ENCODE results near the gene ZNF627.

ZNF627 gene

DNA sequence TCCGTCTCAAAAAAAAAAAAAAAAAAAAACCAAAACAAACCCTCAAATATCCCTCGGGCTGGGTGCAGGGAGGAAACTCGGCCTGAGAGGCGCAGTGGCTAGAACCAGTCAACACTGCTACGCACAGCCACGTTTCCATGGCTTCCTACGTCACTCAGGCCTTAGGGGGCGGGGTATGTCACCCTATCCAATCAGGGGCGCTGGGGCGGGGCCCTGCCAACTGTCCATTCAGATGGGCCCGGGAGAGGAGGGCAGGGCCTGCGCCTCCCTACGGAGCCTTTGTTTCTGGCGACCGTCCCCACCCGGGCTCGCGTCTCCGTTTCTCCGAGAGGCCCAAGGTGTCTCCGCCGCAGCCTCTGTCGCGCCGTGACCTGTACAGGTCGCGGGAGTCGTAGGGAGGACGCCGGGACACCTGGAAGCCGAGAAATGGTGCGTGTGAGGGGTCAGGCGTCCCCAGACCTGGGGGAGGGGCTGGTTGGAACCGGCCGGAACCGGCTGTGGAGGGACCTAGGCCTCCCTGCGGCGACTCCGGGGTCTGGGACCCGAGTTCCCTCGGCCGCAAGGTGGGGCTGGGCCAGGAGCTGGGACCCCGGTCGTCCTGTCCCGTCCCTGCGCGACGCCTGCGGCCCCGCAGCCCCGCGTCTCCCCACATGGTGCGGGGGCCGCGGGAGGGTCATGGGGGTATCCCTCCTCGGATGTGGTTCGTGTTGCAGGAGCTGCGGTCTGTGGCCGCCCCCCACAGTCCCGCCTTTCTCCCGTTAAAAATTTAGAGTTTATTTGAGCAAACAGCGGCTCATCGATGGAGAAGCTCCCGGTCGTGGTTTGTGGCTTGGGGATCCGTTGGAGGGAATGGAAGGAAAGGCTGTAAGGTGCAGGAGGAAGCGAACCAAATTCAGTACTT lies at the start of gene ZNF627:
Gene ZNF627 (plus strand): TSS at position 282 of the 901 bp plus-strand sequence. CDS start 145 bp downstream, at position 427.
- Histone ChIP-seq H3K36me3 (ENCODE audit: control insufficient read depth, insufficient read depth, low read length) (no peaks in the 10 kb centered on the region), H3K27ac (ENCODE audit: low read depth, low read length) (peak within 1 kb of the TSS; percentile 98), H3K4me3 (ENCODE audit: low read length) (peak within 1 kb of the TSS; percentile 99), H3K27me3 (ENCODE audit: control insufficient read depth, insufficient read depth, low read length) (no peaks in the 10 kb centered on the region), H3K4me1 (ENCODE audit: control insufficient read depth, insufficient read depth, low read length) (peaks cover 4% of the 10 kb centered on the region), H3K9ac (ENCODE audit: low read length) (peak within 1 kb of the TSS; percentile 99)

DNA sequence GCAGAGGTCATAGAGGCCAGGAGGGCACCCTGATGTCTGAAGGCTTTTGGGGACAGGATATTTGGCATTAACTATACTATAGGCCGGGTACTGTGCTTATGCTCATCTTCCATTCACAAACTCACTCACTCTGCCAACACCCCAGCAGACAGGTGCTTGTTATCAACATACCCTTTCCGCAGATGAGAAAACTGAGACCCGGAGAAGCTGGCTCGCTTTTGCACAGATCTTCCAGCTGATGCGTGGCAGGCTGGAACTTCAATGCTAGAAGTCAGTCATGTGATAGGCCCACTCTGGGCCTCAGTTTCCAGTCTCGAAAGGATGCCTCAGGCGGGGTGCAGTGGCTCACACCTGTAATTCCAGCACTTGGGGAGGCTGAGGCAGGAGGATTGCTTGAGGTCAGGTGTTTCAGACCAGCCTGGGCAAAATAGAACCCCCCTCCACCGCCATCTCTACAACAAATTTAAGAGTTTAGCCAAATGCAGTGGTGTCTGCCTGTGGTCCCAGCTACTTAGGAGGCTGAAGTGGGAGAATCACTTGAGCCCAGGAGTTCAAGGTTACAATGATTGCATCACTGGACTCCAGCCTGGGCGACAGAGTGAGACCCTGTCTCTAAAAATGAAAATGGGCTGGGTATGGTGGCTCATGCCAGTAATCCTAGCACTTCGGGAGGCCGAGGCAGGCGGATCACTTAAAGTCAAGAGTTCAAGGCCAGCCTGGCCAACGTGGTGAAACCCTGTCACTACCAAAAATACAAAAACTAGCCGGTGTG lies 49.2 kb upstream of the ZNF627 start:
- Histone ChIP-seq H3K27ac (ENCODE audit: low read depth, low read length) (peak overlapping the region; percentile 7), H3K4me1 (ENCODE audit: control insufficient read depth, insufficient read depth, low read length) (peaks cover 20% of the 10 kb centered on the region), H3K36me3 (ENCODE audit: control insufficient read depth, insufficient read depth, low read length) (peaks cover 9% of the 10 kb centered on the region), H3K27me3 (ENCODE audit: control insufficient read depth, insufficient read depth, low read length) (no peaks in the 10 kb centered on the region), H3K9ac (ENCODE audit: low read length) (no peak overlapping the region), H3K4me3 (ENCODE audit: low read length) (no peak overlapping the region)

DNA sequence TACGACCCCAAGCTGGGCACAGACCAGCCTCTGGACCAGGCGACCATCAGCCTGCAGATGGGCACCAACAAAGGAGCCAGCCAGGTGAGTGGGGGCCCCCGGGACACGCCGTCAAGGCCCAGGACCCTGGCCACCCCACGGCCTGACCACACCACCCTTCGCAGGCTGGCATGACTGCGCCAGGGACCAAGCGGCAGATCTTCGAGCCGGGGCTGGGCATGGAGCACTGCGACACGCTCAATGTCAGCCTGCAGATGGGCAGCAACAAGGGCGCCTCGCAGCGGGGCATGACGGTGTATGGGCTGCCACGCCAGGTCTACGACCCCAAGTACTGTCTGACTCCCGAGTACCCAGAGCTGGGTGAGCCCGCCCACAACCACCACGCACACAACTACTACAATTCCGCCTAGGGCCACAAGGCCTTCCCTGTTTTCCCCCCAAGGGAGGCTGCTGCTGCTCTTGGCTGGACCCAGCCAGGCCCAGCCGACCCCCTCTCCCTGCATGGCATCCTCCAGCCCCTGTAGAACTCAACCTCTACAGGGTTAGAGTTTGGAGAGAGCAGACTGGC lies 47.8 kb upstream of the ZNF627 start:
- H3K27ac ChIP-seq (ENCODE audit: low read depth, low read length), result peak overlapping the region; percentile 40
- peaks cover 18% of the 10 kb centered on the region for H3K36me3 ChIP-seq (ENCODE audit: control insufficient read depth, insufficient read depth, low read length)
- no peak overlapping the region for H3K9ac ChIP-seq (ENCODE audit: low read length)
- H3K4me1 ChIP-seq (ENCODE audit: control insufficient read depth, insufficient read depth, low read length), result peaks cover 16% of the 10 kb centered on the region
- H3K27me3 ChIP-seq (ENCODE audit: control insufficient read depth, insufficient read depth, low read length), result no peaks in the 10 kb centered on the region
- no peak overlapping the region for H3K4me3 ChIP-seq (ENCODE audit: low read length)

DNA sequence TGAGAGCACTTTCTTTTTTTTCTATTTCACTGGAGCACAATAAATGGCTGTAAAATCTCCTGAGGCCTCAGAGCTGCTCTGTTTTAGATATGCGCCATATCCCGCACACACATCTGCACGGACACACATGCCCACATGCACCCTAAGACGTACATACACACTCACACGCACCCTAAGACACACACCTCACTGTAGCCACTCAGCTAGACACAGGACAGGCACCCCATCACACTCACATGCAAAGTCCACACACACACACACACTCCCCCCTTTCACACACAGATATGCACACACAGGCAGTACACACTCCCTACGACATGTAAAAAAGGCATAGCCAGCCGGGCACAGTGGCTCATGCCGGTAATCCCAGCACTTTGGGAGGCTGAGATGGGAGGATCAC lies 47.0 kb upstream of the ZNF627 start:
- H3K9ac ChIP-seq (ENCODE audit: low read length), result no peak overlapping the region
- H3K4me3 ChIP-seq (ENCODE audit: low read length), result no peak overlapping the region
- peaks cover 16% of the 10 kb centered on the region for H3K4me1 ChIP-seq (ENCODE audit: control insufficient read depth, insufficient read depth, low read length)
- peak overlapping the region; percentile 42 for H3K27ac ChIP-seq (ENCODE audit: low read depth, low read length)
- H3K36me3 ChIP-seq (ENCODE audit: control insufficient read depth, insufficient read depth, low read length), result peaks cover 18% of the 10 kb centered on the region
- no peaks in the 10 kb centered on the region for H3K27me3 ChIP-seq (ENCODE audit: control insufficient read depth, insufficient read depth, low read length)

DNA sequence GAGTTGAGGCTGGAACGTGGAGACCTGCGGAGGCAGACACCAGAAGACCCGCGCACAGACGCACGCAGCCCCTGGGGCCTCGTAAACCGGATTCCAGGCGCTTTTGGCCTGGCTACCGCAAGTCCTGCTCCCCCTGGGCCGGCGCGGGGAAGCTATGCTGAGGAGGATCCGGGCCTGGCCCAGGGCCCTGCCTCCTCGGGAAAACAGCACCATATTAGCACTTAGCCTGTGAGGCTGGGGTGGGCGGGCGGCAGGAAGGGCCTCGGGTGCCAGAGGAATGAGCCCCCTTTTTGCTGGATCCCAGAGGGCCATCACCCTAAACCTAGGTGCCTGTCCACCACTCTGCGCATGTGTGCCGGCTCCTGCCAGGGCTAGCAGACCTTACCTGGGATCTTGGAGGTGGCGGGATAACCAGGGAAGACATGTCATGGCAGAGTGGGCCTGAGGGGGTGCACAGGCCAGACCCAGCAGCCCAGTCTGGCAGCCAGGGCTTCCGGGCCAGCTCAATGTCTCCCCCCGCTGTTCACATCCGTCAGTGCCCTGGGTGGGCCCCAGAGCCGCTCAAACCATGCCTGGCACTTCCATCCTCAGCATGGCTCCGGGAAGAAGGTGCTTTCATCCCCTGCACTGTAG lies 45.6 kb upstream of the ZNF627 start:
- Histone ChIP-seq H3K4me1 (ENCODE audit: control insufficient read depth, insufficient read depth, low read length) (peaks cover 16% of the 10 kb centered on the region), H3K9ac (ENCODE audit: low read length) (peak overlapping the region; percentile 47), H3K4me3 (ENCODE audit: low read length) (peak overlapping the region; percentile 39), H3K27ac (ENCODE audit: low read depth, low read length) (peak overlapping the region; percentile 98), H3K27me3 (ENCODE audit: control insufficient read depth, insufficient read depth, low read length) (no peaks in the 10 kb centered on the region), H3K36me3 (ENCODE audit: control insufficient read depth, insufficient read depth, low read length) (peaks cover 23% of the 10 kb centered on the region)

DNA sequence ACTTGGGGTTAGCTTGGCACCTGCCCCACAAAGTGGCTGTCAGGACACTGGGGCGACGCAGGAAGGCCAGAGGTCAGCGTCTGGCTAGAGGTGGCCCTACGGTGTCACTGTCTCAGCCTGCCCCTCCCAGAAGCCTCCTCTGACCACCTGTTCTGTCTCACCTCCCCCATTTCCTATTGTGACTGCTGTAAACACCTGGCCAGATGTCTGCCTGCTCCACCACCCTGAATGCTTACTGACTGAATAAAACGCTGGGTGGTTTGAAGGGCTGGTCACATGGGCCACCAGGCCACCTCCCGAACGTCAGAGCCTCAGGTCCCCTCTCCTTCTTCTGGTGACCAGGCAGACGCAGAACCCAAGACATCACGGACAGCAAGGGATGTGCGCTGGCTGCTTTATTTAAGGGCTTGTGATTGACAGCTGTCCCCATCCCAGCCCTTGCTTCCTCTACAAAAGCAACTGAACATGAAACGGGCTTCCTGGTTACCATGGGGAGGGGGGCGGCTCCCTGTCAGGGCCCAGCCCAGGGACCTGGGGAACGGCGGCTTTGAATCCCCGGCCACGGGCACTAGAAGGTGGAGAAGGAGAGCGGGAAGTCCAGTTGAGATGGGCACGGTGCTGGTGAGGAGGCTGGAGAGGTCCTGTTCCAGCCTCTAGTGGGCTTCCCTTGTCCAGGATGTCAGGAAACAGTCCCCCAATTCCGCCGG lies 44.5 kb upstream of the ZNF627 start:
- Histone ChIP-seq H3K27ac (ENCODE audit: low read depth, low read length) (peak overlapping the region; percentile 98), H3K9ac (ENCODE audit: low read length) (no peak overlapping the region), H3K4me1 (ENCODE audit: control insufficient read depth, insufficient read depth, low read length) (peaks cover 18% of the 10 kb centered on the region), H3K4me3 (ENCODE audit: low read length) (no peak overlapping the region), H3K27me3 (ENCODE audit: control insufficient read depth, insufficient read depth, low read length) (no peaks in the 10 kb centered on the region), H3K36me3 (ENCODE audit: control insufficient read depth, insufficient read depth, low read length) (peaks cover 21% of the 10 kb centered on the region)

DNA sequence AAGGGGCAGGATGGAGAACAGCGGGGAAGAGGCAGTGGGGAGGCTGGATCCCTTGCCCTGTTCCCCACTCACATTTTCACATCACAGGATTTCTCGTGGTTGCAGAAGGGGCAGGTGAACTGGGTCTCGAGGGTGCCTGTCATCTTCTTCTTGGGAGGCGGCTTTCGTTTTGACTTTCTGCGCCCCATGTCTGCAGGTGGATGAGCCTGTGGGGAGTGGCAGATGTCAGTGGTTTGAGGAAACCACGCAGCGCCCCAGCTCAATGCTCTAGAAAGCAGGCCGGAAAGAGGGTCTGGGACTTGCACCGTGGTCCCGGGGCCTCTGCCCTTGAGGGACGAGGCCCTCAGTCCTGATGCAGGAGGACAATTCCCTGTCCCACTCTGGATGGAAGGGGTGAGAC lies 43.1 kb upstream of the ZNF627 start:
- H3K36me3 ChIP-seq (ENCODE audit: control insufficient read depth, insufficient read depth, low read length), result peaks cover 20% of the 10 kb centered on the region
- H3K9ac ChIP-seq (ENCODE audit: low read length), result no peak overlapping the region
- peaks cover 21% of the 10 kb centered on the region for H3K4me1 ChIP-seq (ENCODE audit: control insufficient read depth, insufficient read depth, low read length)
- H3K4me3 ChIP-seq (ENCODE audit: low read length), result no peak overlapping the region
- H3K27me3 ChIP-seq (ENCODE audit: control insufficient read depth, insufficient read depth, low read length), result no peaks in the 10 kb centered on the region
- no peak overlapping the region for H3K27ac ChIP-seq (ENCODE audit: low read depth, low read length)

DNA sequence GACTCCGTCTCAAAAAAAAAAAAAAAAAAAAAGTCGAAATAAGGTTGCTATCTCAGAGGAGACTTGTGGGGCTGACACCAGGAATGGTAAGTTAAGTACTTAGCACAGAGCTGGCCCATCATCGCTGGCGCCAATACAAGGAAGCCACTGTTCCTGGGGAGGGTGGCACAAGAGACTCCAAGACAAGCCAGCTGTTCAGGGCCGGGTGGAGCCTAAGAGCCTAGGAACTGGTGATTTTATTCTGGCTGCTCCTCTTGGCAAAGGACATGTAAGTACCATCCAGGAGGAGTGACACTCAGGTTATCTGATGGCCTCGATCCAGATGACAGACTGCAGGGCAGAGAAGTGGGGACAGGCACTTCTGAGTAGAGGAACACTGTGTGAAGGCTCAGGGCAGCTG lies 42.0 kb upstream of the ZNF627 start:
- no peak overlapping the region for H3K9ac ChIP-seq (ENCODE audit: low read length)
- H3K4me3 ChIP-seq (ENCODE audit: low read length), result no peak overlapping the region
- no peaks in the 10 kb centered on the region for H3K27me3 ChIP-seq (ENCODE audit: control insufficient read depth, insufficient read depth, low read length)
- H3K27ac ChIP-seq (ENCODE audit: low read depth, low read length), result no peak overlapping the region
- peaks cover 20% of the 10 kb centered on the region for H3K4me1 ChIP-seq (ENCODE audit: control insufficient read depth, insufficient read depth, low read length)
- peaks cover 16% of the 10 kb centered on the region for H3K36me3 ChIP-seq (ENCODE audit: control insufficient read depth, insufficient read depth, low read length)

DNA sequence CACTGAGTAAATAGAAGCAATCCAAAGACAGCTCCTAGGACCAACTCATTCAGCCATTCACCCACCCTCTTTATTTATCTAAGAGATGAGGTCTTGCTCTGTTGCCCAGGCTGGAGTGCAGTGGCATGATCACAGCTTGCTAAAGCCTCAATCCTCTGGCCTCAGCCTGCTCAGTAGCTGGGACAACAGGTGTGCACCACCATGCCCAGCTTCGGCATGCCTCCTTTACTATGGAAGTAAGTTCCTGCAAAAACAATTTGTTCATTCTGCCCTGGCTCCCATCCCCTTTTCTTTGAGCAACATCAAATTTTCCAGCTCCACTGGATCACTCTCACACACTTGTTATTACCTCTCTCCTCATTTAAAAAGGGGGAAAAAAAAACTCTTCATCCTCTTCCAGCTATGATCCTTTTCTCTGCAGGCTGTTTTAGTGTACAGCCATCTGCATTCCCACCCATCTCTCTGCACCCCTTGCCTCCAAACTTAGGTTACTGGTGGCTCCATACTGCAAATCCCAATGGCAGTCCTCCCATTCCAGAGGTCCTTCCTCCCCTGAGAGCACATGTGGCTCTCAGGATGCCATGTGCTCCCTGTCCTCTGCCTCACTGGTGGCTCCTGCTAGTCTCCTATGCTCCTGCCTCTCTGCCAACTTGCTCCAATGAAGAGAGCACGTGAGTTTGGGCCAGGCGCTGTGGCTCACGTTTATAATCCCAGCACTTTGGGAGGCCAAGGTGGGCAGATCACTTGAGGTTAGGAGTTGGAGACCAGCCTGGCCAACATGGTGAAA lies 40.5 kb upstream of the ZNF627 start:
- peaks cover 10% of the 10 kb centered on the region for H3K4me1 ChIP-seq (ENCODE audit: control insufficient read depth, insufficient read depth, low read length)
- H3K27me3 ChIP-seq (ENCODE audit: control insufficient read depth, insufficient read depth, low read length), result no peaks in the 10 kb centered on the region
- peaks cover 14% of the 10 kb centered on the region for H3K36me3 ChIP-seq (ENCODE audit: control insufficient read depth, insufficient read depth, low read length)
- H3K27ac ChIP-seq (ENCODE audit: low read depth, low read length), result no peak overlapping the region
- no peak overlapping the region for H3K9ac ChIP-seq (ENCODE audit: low read length)
- H3K4me3 ChIP-seq (ENCODE audit: low read length), result no peak overlapping the region

DNA sequence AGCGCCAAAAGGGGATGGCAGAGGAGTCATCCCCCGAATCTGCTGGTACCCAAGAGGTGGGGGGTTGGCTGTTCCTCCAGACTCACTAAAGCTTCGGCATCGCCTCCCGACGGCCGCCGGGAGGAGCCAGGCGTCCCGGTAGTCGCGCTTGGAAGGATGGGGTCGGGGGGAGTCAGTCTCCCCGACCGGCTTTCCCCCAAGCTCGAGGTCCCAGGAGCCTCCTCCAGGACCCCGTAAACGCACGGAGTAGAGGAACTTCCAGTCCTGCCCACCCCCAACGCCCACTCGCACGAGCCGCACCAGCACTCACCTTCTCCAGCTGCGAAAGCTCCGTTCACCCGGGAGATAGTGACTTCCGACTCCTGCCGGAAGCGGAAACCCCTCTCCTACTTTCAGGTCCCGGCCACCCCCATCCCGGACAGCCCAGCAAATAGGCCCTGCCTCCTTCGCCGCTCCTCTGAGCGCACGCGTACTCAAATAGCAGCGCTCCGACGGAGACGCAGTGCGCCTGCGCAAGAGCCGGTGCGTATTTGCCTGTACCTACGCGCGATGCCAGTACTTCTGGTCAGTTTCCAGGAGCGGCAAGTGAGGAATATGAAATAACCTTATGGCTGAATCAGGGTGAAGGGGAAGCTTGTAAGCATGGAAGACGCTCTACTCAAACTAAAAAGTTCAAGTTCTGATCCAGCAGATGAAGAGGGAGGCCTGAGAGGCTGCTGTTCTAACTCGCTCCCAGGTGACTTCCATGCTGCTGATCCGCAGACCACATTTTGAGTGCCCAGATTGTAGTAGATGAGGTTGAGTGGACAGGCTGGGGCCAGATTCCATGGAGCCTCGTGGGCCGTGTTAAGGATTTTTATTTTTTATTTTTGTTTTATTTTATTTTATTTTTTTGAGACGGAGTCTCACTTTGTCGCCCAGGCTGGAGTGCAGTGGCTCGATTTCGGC lies 38.1 kb upstream of the ZNF627 start, which contains the start of gene ELOF1:
Gene ELOF1 (minus strand): TSS at position 350 of the 948 bp plus-strand sequence. CDS start 4,883 bp downstream, outside the sequence.
- Histone ChIP-seq H3K36me3 (ENCODE audit: control insufficient read depth, insufficient read depth, low read length) (peaks cover 7% of the 10 kb centered on the region), H3K4me3 (ENCODE audit: low read length) (peak within 1 kb of the TSS; percentile 79), H3K9ac (ENCODE audit: low read length) (peak within 1 kb of the TSS; percentile 16), H3K27me3 (ENCODE audit: control insufficient read depth, insufficient read depth, low read length) (no peaks in the 10 kb centered on the region), H3K27ac (ENCODE audit: low read depth, low read length) (peak within 1 kb of the TSS; percentile 50), H3K4me1 (ENCODE audit: control insufficient read depth, insufficient read depth, low read length) (peaks cover 5% of the 10 kb centered on the region)
